Glutamatergic neuron (in vitro differentiated cells): ENCODE data around the gene C17orf113. TPM values are rescaled to one million over a fixed set of nuclear protein-coding genes. Genes with fewer than 3 reads are reported as not detected.
"Not testable (repeated sequence)": the region's sequence is repeated elsewhere in the genome, so short reads cannot be mapped to it uniquely, and the experiment has no call there.

Source experiments
- DNase-seq: peaks from one replicate; pipeline ENCODE4 v3.0.0; 2022
- H3K27ac Mint-ChIP-seq: one replicate; pipeline ENCODE4 v1.8.0; 2020; ENCODE audit warnings: mild to moderate bottlenecking, mixed read lengths, inconsistent platforms; ENCODE audit not compliant: unreplicated experiment
- H3K27me3 Mint-ChIP-seq: one replicate; pipeline ENCODE4 v1.8.0; 2020; ENCODE audit warnings: mild to moderate bottlenecking, moderate library complexity, mixed read lengths, inconsistent platforms; ENCODE audit not compliant: unreplicated experiment
- H3K36me3 Mint-ChIP-seq: one replicate; pipeline ENCODE4 v1.8.0; 2020; ENCODE audit warnings: mild to moderate bottlenecking, mixed read lengths, inconsistent platforms; ENCODE audit not compliant: unreplicated experiment
- H3K4me1 Mint-ChIP-seq: one replicate; pipeline ENCODE4 v1.8.0; 2020; ENCODE audit warnings: mild to moderate bottlenecking, low read depth, mixed read lengths, inconsistent platforms; ENCODE audit not compliant: unreplicated experiment
- H3K4me3 Mint-ChIP-seq: one replicate; pipeline ENCODE4 v1.8.0; 2020; ENCODE audit warnings: mild to moderate bottlenecking, mixed read lengths, inconsistent platforms; ENCODE audit not compliant: unreplicated experiment
- H3K9me3 Mint-ChIP-seq: one replicate; pipeline ENCODE4 v1.8.0; 2020; ENCODE audit warnings: mild to moderate bottlenecking, moderate library complexity, mixed read lengths, inconsistent platforms; ENCODE audit not compliant: unreplicated experiment
- total RNA-seq: library from RNA; stranded (reverse); fragmentation: NEBNext Ultra II Directional; extraction: Animal tissue kit (Norgen Biotek cat#: 25700); gene quantifications from one replicate; pipeline ENCODE4 v1.2.1, GENCODE V29; 2021; ENCODE audit not compliant: unreplicated experiment
- TF ChIP-seq, protein P1 (sequence below): fragments of 200-600 bp; sonication (generic); IDR thresholded peaks from one replicate; pipeline ENCODE4 v1.5.0; 2021; ENCODE audit not compliant: partially characterized antibody, unreplicated experiment

The C17orf113 gene
- total RNA-seq, 1 donor from 2014 or later, result 2.4 TPM

DNA sequence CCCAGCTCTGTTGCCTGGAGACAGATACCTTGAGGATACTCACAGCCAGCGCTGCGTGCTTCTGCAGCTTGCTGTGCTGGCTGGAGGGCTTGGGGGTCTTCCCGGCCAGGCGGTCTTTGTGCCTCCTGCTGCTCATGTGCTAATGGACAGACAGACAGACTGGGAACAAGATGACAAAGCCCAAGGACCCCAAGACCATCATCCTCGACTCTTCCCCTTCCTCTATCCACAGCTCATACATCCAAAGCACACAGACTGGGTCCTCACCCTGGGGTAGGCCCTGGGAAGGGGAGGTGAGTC is 22.9 kb downstream of the C17orf113 start:
- no peak for DNase-seq
- Mint-ChIP-seq H3K4me3 (no peak overlapping the region), H3K27ac (no peak overlapping the region), H3K4me1 (peaks cover 13% of the 10 kb centered on the region), H3K9me3 (peaks cover 2% of the 10 kb centered on the region), H3K36me3 (no peaks in the 10 kb centered on the region), H3K27me3 (peaks cover 8% of the 10 kb centered on the region)
- TF ChIP-seq, protein P1, sequence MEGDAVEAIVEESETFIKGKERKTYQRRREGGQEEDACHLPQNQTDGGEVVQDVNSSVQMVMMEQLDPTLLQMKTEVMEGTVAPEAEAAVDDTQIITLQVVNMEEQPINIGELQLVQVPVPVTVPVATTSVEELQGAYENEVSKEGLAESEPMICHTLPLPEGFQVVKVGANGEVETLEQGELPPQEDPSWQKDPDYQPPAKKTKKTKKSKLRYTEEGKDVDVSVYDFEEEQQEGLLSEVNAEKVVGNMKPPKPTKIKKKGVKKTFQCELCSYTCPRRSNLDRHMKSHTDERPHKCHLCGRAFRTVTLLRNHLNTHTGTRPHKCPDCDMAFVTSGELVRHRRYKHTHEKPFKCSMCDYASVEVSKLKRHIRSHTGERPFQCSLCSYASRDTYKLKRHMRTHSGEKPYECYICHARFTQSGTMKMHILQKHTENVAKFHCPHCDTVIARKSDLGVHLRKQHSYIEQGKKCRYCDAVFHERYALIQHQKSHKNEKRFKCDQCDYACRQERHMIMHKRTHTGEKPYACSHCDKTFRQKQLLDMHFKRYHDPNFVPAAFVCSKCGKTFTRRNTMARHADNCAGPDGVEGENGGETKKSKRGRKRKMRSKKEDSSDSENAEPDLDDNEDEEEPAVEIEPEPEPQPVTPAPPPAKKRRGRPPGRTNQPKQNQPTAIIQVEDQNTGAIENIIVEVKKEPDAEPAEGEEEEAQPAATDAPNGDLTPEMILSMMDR, result no peak

DNA sequence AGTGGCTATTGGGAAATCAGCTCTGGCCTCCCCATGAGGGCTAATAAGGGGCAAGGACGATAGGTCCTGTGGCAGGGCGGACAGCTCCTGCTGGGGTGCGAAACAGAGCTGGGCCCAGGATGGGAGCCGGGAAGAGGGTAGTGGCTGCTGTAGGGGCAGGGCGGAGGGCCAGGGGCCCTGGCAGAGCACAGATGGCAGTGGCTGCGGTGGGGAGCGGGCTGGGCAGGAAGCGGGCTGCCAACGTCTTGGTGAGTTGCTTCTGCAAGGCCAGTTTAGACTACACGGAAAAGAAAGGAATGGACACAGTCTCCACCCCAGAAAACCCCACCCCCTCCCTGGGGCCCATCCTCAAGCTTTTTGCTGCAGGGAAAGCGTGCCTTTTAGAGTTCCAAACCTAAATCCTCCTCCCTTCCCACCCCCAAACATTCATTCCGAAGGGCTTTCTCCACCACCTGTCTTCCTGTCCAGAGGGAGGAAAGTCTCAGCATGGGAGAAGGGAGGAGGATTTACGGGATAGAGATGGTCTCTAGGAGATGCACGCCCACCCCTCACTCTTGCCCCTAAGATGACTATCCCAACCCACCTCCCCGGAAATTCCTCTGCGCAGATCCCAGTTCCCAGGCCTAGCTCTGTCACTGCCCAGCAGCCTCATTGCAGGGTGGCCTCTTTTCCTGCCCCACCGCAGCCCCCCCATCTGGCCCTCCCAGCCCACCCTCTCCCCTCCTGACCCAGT is 23.4 kb downstream of the C17orf113 start:
- Mint-ChIP-seq H3K4me3 (no peak overlapping the region), H3K9me3 (peaks cover 2% of the 10 kb centered on the region), H3K36me3 (no peaks in the 10 kb centered on the region), H3K4me1 (peaks cover 13% of the 10 kb centered on the region), H3K27ac (no peak overlapping the region), H3K27me3 (peaks cover 8% of the 10 kb centered on the region)
- no peak for DNase-seq
- TF ChIP-seq, protein P1, result no peak

DNA sequence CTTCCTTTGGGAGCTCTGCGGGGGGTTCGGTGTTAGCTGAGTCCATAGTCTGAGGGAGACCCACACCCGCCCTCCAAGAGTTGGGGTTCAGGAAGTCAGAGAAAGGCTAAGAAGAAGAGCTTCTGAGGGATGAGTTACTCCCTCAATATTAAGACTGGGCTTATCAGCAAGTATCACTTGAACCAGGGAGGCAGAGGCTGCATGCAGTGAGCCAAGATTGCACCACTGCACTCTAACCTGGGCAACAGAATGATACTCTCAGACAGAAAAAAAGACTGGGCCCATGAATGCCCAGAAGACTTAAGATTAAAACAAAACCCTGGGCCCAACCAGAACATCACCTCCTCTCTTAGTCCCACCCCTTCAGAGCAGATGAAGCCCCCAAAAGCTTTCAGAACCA is 24.5 kb downstream of the C17orf113 start:
- H3K4me3 Mint-ChIP-seq, result no peak overlapping the region
- H3K4me1 Mint-ChIP-seq, result peaks cover 17% of the 10 kb centered on the region
- H3K36me3 Mint-ChIP-seq, result no peaks in the 10 kb centered on the region
- TF ChIP-seq, protein P1, result no peak
- peaks cover 2% of the 10 kb centered on the region for H3K9me3 Mint-ChIP-seq
- no peak overlapping the region for H3K27ac Mint-ChIP-seq
- no peak for DNase-seq
- peaks cover 8% of the 10 kb centered on the region for H3K27me3 Mint-ChIP-seq

DNA sequence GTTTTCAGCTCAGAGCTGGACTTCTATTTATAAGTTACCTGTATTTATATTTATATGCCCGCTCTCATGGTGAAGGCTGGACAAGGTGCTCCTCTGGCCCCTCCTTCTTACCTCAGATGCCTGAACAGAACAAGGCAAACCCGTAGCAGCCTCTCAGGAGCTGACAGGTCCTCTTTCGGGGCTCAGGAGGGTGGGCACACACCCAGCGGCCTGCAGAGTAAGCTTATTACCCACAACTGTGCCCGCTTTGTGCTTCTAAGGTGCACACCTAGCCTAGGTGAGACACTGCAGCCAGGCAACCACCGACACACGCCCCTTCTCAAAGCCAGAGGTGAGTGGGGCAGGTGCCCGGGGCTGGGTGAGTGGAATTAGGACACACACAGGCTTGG is 25.2 kb downstream of the C17orf113 start:
- no peaks in the 10 kb centered on the region for H3K36me3 Mint-ChIP-seq
- TF ChIP-seq, protein P1, result peak; percentile 37
- H3K27me3 Mint-ChIP-seq, result peaks cover 8% of the 10 kb centered on the region
- H3K9me3 Mint-ChIP-seq, result peaks cover 3% of the 10 kb centered on the region
- H3K4me1 Mint-ChIP-seq, result peaks cover 22% of the 10 kb centered on the region
- H3K27ac Mint-ChIP-seq, result no peak overlapping the region
- DNase-seq, result no peak
- H3K4me3 Mint-ChIP-seq, result peak overlapping the region; percentile 2

DNA sequence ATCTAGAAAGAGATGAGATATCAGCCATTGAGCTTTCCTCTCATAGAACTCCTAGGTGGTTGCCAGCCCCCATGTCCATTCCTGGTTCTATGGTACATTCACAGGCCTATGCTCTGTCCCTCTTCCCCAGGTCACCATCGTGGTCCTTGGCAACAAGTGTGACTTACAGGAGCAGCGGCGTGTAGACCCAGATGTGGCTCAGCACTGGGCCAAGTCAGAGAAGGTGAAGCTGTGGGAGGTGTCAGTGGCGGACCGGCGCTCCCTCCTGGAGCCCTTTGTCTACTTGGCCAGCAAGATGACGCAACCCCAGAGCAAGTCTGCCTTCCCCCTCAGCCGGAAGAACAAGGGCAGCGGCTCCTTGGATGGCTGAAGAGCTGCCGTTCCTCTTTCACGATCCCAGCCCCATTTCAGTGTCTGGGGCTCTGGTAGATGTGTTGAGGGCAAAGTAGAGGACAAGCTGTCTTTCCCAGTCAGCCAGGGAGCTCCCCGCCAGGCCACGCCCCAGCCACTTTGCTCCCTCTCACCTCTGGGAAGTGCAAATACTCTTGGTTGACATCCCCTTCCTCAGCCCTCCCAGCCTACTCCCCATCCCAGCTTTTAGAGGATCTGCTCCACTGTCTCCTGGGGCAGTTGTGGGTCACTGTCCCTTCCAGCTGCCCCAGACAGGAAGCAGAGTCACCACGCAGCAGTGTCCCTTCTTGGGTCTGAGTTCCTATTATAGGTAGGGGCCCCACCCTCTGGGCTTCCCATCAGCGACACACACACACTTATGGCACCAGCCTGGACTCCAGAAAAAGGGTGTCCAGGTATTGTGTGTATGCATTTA is 26.7 kb downstream of the C17orf113 start:
- Mint-ChIP-seq H3K4me3 (no peak overlapping the region), H3K36me3 (no peaks in the 10 kb centered on the region), H3K27me3 (peaks cover 11% of the 10 kb centered on the region), H3K4me1 (peaks cover 24% of the 10 kb centered on the region), H3K9me3 (peaks cover 6% of the 10 kb centered on the region), H3K27ac (no peak overlapping the region)
- no peak for DNase-seq
- TF ChIP-seq, protein P1, result no peak

DNA sequence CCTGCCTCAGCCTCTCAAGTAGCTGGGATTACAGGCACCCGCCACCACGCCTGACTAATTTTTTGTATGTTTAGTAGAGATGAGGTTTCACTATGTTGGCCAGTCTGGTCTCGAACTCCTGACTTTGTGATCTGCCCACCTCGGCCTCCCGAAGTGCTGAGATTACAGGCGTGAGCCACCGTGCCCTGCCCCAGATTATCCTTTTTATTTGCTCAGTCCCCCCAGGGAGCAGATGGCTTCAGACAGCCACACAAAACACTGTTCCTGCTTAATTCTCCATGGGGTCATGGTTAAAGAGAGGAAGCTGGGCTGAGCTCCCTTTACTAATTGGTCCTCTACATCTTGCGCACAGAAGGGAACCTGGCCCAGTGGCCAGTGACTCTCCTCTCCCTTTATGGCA is 29.6 kb downstream of the C17orf113 start:
- H3K4me1 Mint-ChIP-seq, result peaks cover 19% of the 10 kb centered on the region
- H3K9me3 Mint-ChIP-seq, result peaks cover 12% of the 10 kb centered on the region
- peak overlapping the region; percentile 94 for H3K4me3 Mint-ChIP-seq
- H3K27ac Mint-ChIP-seq, result peak overlapping the region; percentile 90
- not testable (repeated sequence) for H3K36me3 Mint-ChIP-seq, H3K27me3 Mint-ChIP-seq, DNase-seq
